Kidney (tissue), 14 donors: ENCODE results near the gene ATAD3A. TPM values are rescaled to one million over a fixed set of nuclear protein-coding genes. Genes with fewer than 3 reads are reported as not detected.

Source experiments
- DNase-seq, 5 donors: peaks; one replicate each; pipeline ENCODE4 v3.0.0-alpha.2; 2013 to 2020
- FAIRE-seq: peaks from 2 replicates; lab custom pipeline; 2012; peaks lifted over from hg19 to GRCh38; lab: Jason Lieb, UNC
- H3K27ac ChIP-seq, 2 donors: one replicate each; pipeline ENCODE4 v1.7.0; 2013; ENCODE audit warnings: low read depth in 2 of 2, low read length in 2 of 2, inconsistent platforms in 1 of 2
- H3K27me3 ChIP-seq: one replicate; pipeline ENCODE4 v1.7.1; 2013; ENCODE audit warnings: low read length, inconsistent platforms; ENCODE audit not compliant: control insufficient read depth, insufficient read depth
- H3K36me3 ChIP-seq, 3 donors: one replicate each; pipeline versions ENCODE4 v1.7.0 to v1.7.1; 2013; ENCODE audit warnings: low read length in 3 of 3, control low read depth in 1 of 3, inconsistent platforms in 1 of 3; ENCODE audit not compliant: insufficient read depth in 3 of 3, control insufficient read depth in 2 of 3
- H3K4me1 ChIP-seq, 3 donors: one replicate each; pipeline versions ENCODE4 v1.7.0 to v1.7.1; 2013; ENCODE audit warnings: low read length in 3 of 3, inconsistent platforms in 1 of 3, low read depth in 1 of 3; ENCODE audit not compliant: control insufficient read depth in 2 of 3, insufficient read depth in 2 of 3
- H3K4me3 ChIP-seq, 3 donors: one replicate each; pipeline versions ENCODE4 v1.7.0 to v1.8.1; 2013; ENCODE audit warnings: low read length in 3 of 3, control low read depth in 1 of 3, inconsistent platforms in 1 of 3
- H3K9ac ChIP-seq, 3 donors: one replicate each; pipeline versions ENCODE4 v1.7.0 to v1.7.1; 2013; ENCODE audit warnings: low read length in 3 of 3, control low read depth in 1 of 3, inconsistent platforms in 1 of 3
- H3K9me3 ChIP-seq, 3 donors: one replicate each; pipeline versions ENCODE4 v1.7.0 to v1.7.1; 2013; ENCODE audit warnings: low read length in 3 of 3, control low read depth in 1 of 3, inconsistent platforms in 1 of 3; ENCODE audit not compliant: control insufficient read depth in 2 of 3, insufficient read depth in 1 of 3
- intact Hi-C: fragments of 100-400 bp; cut with DNase I; formaldehyde crosslinking; loops from one replicate; pipeline ENCODE4 v1.11.1; 2022
- polyA plus RNA-seq: library from polyadenylated mRNA; stranded (reverse); fragments of 350-450 nt; fragmentation: Illumina TruSeq; extraction: RNeasy Lipid Tissue Mini Kit (QIAGEN cat#74804); gene quantifications from one replicate; pipeline ENCODE4 v1.2.3, GENCODE V29; 2014; ENCODE audit warnings: low read depth, low replicate concordance; ENCODE audit not compliant: insufficient read depth
- total RNA-seq: library from RNA; stranded (reverse); fragmentation: NEBNext Ultra II Directional; extraction: Animal tissue kit (Norgen Biotek cat#: 25700); gene quantifications from one replicate; pipeline ENCODE4 v1.2.1, GENCODE V29; 2021
- TF ChIP-seq, protein P1 (sequence below): IDR thresholded peaks from 3 replicates; pipeline ENCODE4 v1.5.1; 2012; ENCODE audit warnings: mild to moderate bottlenecking, moderate library complexity, borderline replicate concordance; ENCODE audit not compliant: insufficient read depth; ENCODE audit errors: extremely low read depth
- donor health status: control.
- donor health status: control.
- donor health status: control.
- donor health status: control.
- donor health status: control.
- donor health status: DM: yes; HTN: yes; CAD: no.
- donor health status: Normal renal cell carcinoma (clear cell type).

ATAD3A gene
- total and polyA plus RNA-seq, 2 donors from 2014 or later, result 17.5 to 19.1 TPM

GRCh38 chr1:1534401-1535154, 22.6 kb downstream of the ATAD3A start:
- DNase-seq (no peak), FAIRE-seq (no peak)
- H3K4me1 ChIP-seq, result peaks cover 0 to 3% (median 0%) of the 10 kb centered on the region in 3 donors
- no peaks in the 10 kb centered on the region for H3K27me3 ChIP-seq
- H3K4me3 ChIP-seq, result no peak overlapping the region
- no peak overlapping the region for H3K9ac ChIP-seq
- no peak overlapping the region for H3K27ac ChIP-seq
- TF ChIP-seq, protein P1, sequence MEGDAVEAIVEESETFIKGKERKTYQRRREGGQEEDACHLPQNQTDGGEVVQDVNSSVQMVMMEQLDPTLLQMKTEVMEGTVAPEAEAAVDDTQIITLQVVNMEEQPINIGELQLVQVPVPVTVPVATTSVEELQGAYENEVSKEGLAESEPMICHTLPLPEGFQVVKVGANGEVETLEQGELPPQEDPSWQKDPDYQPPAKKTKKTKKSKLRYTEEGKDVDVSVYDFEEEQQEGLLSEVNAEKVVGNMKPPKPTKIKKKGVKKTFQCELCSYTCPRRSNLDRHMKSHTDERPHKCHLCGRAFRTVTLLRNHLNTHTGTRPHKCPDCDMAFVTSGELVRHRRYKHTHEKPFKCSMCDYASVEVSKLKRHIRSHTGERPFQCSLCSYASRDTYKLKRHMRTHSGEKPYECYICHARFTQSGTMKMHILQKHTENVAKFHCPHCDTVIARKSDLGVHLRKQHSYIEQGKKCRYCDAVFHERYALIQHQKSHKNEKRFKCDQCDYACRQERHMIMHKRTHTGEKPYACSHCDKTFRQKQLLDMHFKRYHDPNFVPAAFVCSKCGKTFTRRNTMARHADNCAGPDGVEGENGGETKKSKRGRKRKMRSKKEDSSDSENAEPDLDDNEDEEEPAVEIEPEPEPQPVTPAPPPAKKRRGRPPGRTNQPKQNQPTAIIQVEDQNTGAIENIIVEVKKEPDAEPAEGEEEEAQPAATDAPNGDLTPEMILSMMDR, result no peak
- peaks cover 0 to 2% (median 0%) of the 10 kb centered on the region in 3 donors for H3K36me3 ChIP-seq
- intact Hi-C loops, result no loop called here
- peaks cover 0 to 3% (median 0%) of the 10 kb centered on the region in 3 donors for H3K9me3 ChIP-seq

DNA sequence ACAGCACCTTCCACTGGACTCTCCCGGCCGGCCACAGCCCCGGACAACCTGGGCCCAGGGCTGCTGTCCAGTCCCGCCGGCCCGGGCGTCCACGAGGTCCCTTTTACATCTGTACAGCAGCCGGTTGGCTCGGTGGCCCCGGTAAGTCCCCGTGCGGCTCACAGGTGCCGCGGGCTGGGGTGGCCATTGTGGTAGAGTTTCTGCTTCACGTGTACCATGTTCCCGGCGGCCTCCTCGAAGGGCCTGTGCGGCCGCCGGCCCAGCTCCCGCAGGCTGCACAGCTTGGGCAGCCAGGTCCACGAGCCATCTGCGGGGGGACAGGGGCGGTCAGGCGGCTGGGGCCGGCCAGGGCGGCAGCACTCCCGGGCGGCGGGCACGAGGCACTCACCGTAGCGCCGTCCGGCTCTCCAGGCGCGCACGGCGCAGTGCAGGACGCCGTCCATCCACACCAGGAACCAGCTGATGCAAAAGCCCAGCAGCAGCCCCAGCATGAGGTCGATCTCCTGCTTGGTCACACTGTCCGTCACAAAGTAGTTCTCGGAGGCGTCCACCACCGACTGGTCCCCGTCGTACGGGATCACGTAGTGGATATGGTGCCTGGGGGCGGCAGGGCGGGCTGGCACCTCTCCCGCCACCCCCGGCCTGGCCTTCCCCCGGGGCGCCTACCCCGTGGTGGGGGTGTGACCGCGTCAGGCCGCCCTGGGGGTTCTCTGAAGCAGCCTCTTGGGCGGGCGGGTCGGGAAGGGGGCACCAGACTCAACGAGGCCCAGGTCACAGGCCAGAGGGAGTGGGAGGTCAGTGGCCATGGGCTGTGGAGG, 23.4 kb downstream of the ATAD3A start:
- no peak overlapping the region for H3K27ac ChIP-seq
- TF ChIP-seq, protein P1, result no peak
- H3K4me1 ChIP-seq, result peaks cover 0 to 3% (median 0%) of the 10 kb centered on the region in 3 donors
- no peaks in the 10 kb centered on the region for H3K27me3 ChIP-seq
- intact Hi-C loops, result no loop called here
- no peak overlapping the region for H3K9ac ChIP-seq
- FAIRE-seq (no peak), DNase-seq (no peak)
- no peaks in the 10 kb centered on the region for H3K36me3 ChIP-seq
- peaks cover 0 to 3% (median 0%) of the 10 kb centered on the region in 3 donors for H3K9me3 ChIP-seq
- no peak overlapping the region for H3K4me3 ChIP-seq

DNA sequence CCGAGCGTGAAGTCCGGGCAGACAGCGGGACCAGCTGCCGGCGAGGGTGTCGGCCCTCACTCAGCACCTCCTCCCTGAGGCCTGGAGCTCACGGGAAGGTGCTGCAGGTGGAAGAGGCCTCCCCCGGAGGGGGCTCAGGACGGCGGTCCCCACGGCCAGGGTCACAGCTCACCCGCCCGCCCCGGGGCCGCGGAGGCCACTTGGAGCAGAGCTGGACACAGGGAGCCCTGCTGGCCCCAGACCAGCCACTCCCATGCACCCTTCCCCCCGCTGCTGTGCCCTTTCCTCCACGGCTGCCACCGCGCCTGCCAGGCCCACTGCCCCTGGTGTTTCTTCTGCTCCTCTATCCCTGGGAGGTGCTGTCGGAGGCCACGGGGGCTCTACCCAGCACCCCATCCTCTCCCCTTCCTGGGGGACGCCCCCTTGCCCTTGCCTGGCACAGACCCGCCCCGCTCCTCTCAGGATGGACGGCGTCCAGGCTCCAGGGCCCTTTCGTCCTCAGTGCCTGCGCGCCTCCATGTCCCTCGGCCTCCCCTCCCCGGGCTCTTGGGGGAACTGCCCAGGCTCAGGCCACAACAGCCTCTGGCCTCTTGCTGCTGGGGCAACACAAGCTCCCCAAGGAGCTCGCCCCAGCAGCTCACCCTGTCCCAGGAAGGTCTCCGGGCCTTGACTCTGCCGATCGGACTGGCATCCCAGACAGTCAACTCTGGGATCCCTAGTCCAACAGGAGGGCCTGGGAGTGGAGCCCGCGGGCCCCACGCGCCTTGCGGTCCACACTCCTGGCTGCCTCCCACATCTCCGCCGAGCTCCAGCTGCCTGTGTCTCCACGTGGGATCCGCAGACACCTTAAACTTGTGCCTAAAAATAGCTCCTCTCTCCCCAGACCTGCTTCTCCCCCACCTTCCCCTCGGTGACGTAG, 24.3 kb downstream of the ATAD3A start:
- no peak for DNase-seq
- TF ChIP-seq, protein P1, result no peak
- no peak for FAIRE-seq

More for the DNA sequence above, 24.3 kb downstream of the ATAD3A start:
- Histone ChIP-seq H3K9ac (no peak overlapping the region), H3K4me3 (no peak overlapping the region), H3K27ac (no peak overlapping the region), H3K27me3 (no peaks in the 10 kb centered on the region), H3K9me3 (peaks cover 0 to 3% (median 0%) of the 10 kb centered on the region in 3 donors), H3K36me3 (no peaks in the 10 kb centered on the region), H3K4me1 (peaks cover 0 to 6% (median 0%) of the 10 kb centered on the region in 3 donors)
- intact Hi-C loops, result no loop called here
